K562 (cell line): ENCODE measurements around the gene ZMYND15. TPM values are rescaled to one million over a fixed set of nuclear protein-coding genes. Genes with fewer than 3 reads are reported as not detected.
A peak's percentile ranks its signal among the peaks of the same experiment; 100 is the strongest.

ENCODE experiments used
- ARID4B ChIP-seq: sonication (generic); formaldehyde crosslinking; IDR thresholded peaks from 2 replicates; pipeline ENCODE4 v1.8.0; 2022; ENCODE audit warnings: mild to moderate bottlenecking, missing genetic modification reagents
- BHLHE40 ChIP-seq: IDR thresholded peaks from 2 replicates; pipeline ENCODE4 v1.6.1; 2011; ENCODE audit warnings: low read length, improper control_type of control experiment
- DEAF1 ChIP-seq: fragments of 450-650 bp; formaldehyde crosslinking; IDR thresholded peaks from 2 replicates; pipeline ENCODE4 v1.4.0; 2020; ENCODE audit warnings: mild to moderate bottlenecking, moderate library complexity
- EHMT2 ChIP-seq: fragments of 450-650 bp; IDR thresholded peaks from 2 replicates; pipeline ENCODE4 v1.6.1; 2018; ENCODE audit warnings: antibody characterized with exemption
- GATA2 ChIP-seq: sonication (generic); formaldehyde crosslinking; IDR thresholded peaks from 2 replicates; pipeline ENCODE4 v1.4.0; 2020; ENCODE audit warnings: mild to moderate bottlenecking, missing genetic modification reagents
- HDAC1 ChIP-seq, 2 experiments: fragments of 450-650 bp; IDR thresholded peaks; 2 replicates each; pipeline ENCODE4 v1.6.1; 2016 to 2017; ENCODE audit warnings: inconsistent platforms in 1 of 2, mild to moderate bottlenecking in 1 of 2, moderate library complexity in 1 of 2
- HMGN3 ChIP-seq: IDR thresholded peaks from 2 replicates; pipeline ENCODE4 v1.6.1; 2011; ENCODE audit warnings: borderline replicate concordance, low read depth, mild to moderate bottlenecking, mixed read lengths, low read length; ENCODE audit not compliant: insufficient read length; ENCODE audit errors: extremely low read depth
- KAT2B ChIP-seq: IDR thresholded peaks from one replicate; pipeline ENCODE4 v1.6.1; 2012; ENCODE audit warnings: low read depth, mild to moderate bottlenecking, control low read depth, inconsistent platforms, low read length, moderate library complexity
- KLF13 ChIP-seq: fragments of 450-650 bp; IDR thresholded peaks from 2 replicates; pipeline ENCODE4 v1.6.1; 2016; ENCODE audit warnings: missing genetic modification characterization, low read depth, mild to moderate bottlenecking, missing compliant biosample characterization, moderate library complexity, borderline replicate concordance
- L3MBTL2 ChIP-seq: fragments of 450-650 bp; IDR thresholded peaks from 2 replicates; pipeline ENCODE4 v1.6.1; 2016; ENCODE audit warnings: mild to moderate bottlenecking, moderate library complexity
- MCM3 ChIP-seq: fragments of 450-650 bp; IDR thresholded peaks from 2 replicates; pipeline ENCODE4 v1.6.1; 2016
- MCM5 ChIP-seq: fragments of 450-650 bp; IDR thresholded peaks from 2 replicates; pipeline ENCODE4 v1.6.1; 2016; ENCODE audit warnings: low read depth
- MCM7 ChIP-seq, 2 experiments: fragments of 450-650 bp; IDR thresholded peaks; 2 replicates each; pipeline ENCODE4 v1.6.1; 2016 to 2018
- MLLT1 ChIP-seq, 2 experiments: fragments of 450-650 bp; IDR thresholded peaks; 2 replicates each; pipeline ENCODE4 v1.6.1; 2016
- MTF1 ChIP-seq: fragments of 250-450 bp; sonication (Bioruptor Pico); IDR thresholded peaks from 2 replicates; pipeline ENCODE4 v1.9.0; 2021; ENCODE audit warnings: moderate library complexity, mild to moderate bottlenecking, inconsistent platforms, borderline replicate concordance
- NFYB ChIP-seq: IDR thresholded peaks from 2 replicates; pipeline ENCODE4 v1.6.1; 2011; ENCODE audit warnings: mild to moderate bottlenecking, moderate library complexity; ENCODE audit not compliant: insufficient read length; ENCODE audit errors: extremely low read depth
- RBM39 ChIP-seq: fragments of 200-400 bp; formaldehyde crosslinking; optimal IDR thresholded peaks from 2 replicates; pipeline ENCODE3; 2018; ENCODE audit warnings: low read depth, low read length
- SMC3 ChIP-seq: conservative IDR thresholded peaks from 2 replicates; pipeline ENCODE4 v1.6.1; 2011; ENCODE audit warnings: low read depth, low read length, improper control_type of control experiment; ENCODE audit not compliant: insufficient read depth
- SP1 ChIP-seq: sonication (generic); formaldehyde crosslinking; IDR thresholded peaks from 2 replicates; pipeline ENCODE4 v1.8.1; 2022; ENCODE audit warnings: mild to moderate bottlenecking, missing genetic modification reagents
- ZFP36 ChIP-seq: fragments of 150-350 bp; IDR thresholded peaks from 2 replicates; pipeline ENCODE4 v1.6.1; 2018; ENCODE audit warnings: low read length, low read depth; ENCODE audit not compliant: partially characterized antibody
- ZNF24 ChIP-seq: fragments of 450-650 bp; IDR thresholded peaks from 2 replicates; pipeline ENCODE4 v1.6.1; 2016
- ZNF584 ChIP-seq: fragments of 200-800 bp; sonication (Bioruptor generic); IDR thresholded peaks from 2 replicates; pipeline ENCODE4 v1.6.1; 2016; ENCODE audit warnings: low read depth, mild to moderate bottlenecking, missing genetic modification characterization, missing compliant biosample characterization
- polyA plus RNA-seq, 8 experiments: library from polyadenylated mRNA; depleted of rRNA in 4 of 8; stranded (reverse) in 5 of 8; unstranded in 3 of 8; fragments of >200 nt; fragmentation: Nextera tagmentation in 2 of 8; fragmentation: Illumina TruSeq in 1 of 8; extraction: Ambion mirVana in 2 of 8; extraction: Trizol in 1 of 8; gene quantifications; 2 replicates each; pipeline versions ENCODE4 v1.2.1 to v1.2.3, GENCODE V29; 2011 to 2014; ENCODE audit warnings: inconsistent platforms in 1 of 8, missing spikeins in 1 of 8
- total RNA-seq, 7 experiments: library from RNA; depleted of rRNA in 6 of 7; stranded (reverse); fragments of >200 nt in 6 of 7; fragmentation: Illumina TruSeq in 2 of 7; extraction: Trizol in 2 of 7; gene quantifications; 2 replicates each; pipeline versions ENCODE4 v1.2.1 to v1.2.3, GENCODE V29; 2011 to 2021; ENCODE audit warnings: low replicate concordance in 1 of 7

The ZMYND15 gene
- total and polyA plus RNA-seq, 9 of the 15 experiments (the other 6 are each of a cell fraction or from before 2014, with no cell fraction given) = 0.09 TPM; not detected in 8

- TF ChIP-seq SP1 (CRISPR knock-in tag) (peak; percentile 53), ZNF584 (CRISPR knock-in tag) (no peak), ZNF24 (peak; percentile 21; the same call in 1 of the 2 replicates), ZFP36 (peak; percentile 7), KAT2B (no peak), HDAC1 (IDR thresholded peaks at IDR 0.05) (peak in 1 of 2 experiments; percentile 67; a peak in 2 of 4 replicates), ARID4B (CRISPR knock-in tag) (peak; percentile 50; the same call in 1 of the 2 replicates), DEAF1 (CRISPR knock-in tag) (peak; percentile 72), L3MBTL2 (peak; percentile 87), SMC3 (peak; percentile 61), GATA2 (CRISPR knock-in tag) (no peak), MCM3 (no peak), HMGN3 (peak; percentile 41), KLF13 (no peak), EHMT2 (0 out of 2 replicates have a peak, but pooled peaks have one; percentile 12), RBM39 (no peak), MCM5 (no peak), MLLT1 (IDR thresholded peaks at IDR 0.05) (peak; percentile 31 to 56; a peak in 1 of 4 replicates), NFYB (peak; percentile 63), MCM7 (IDR thresholded peaks at IDR 0.05) (no peak), BHLHE40 (peak; percentile 91), MTF1 (CRISPR knock-in tag) (no peak)
These were observed 29.6 kb upstream of the ZMYND15 start, which contains the start of gene ARRB2 (continued) for GRCh38 chr17:4709794-4710692.
